Tibial artery (tissue), 4 donors: ENCODE measurements around the gene EHBP1.

Experiments used
- DNase-seq, 2 donors: peaks; one replicate each; pipeline ENCODE4 v3.0.0-alpha.2; 2019
- H3K27ac ChIP-seq, 2 donors: fragments of 200-600 bp; sonication (generic) in 1 of 2; 1 replicate in 1 of 2; 2 replicates in 1 of 2; pipeline ENCODE4 v1.5.1; 2018 to 2019; ENCODE audit warnings: mild to moderate bottlenecking in 1 of 2
- H3K27me3 ChIP-seq, 2 donors: fragments of 200-600 bp; sonication (generic) in 1 of 2; one replicate each; pipeline versions ENCODE4 v1.5.1 to v1.6.0; 2016 to 2019
- H3K36me3 ChIP-seq, 3 donors: fragments of 200-600 bp; sonication (generic) in 2 of 3; one replicate each; pipeline ENCODE4 v1.5.1; 2016 to 2019; ENCODE audit warnings: mild to moderate bottlenecking in 2 of 3
- H3K4me1 ChIP-seq, 4 donors: fragments of 200-600 bp; sonication (generic) in 2 of 4; 1 replicate in 3 of 4; 2 replicates in 1 of 4; pipeline ENCODE4 v1.5.1; 2016 to 2019
- H3K4me3 ChIP-seq, 2 donors: fragments of 200-600 bp; sonication (generic) in 1 of 2; 1 replicate in 1 of 2; 2 replicates in 1 of 2; pipeline ENCODE4 v1.5.1; 2018 to 2019; ENCODE audit warnings: mild to moderate bottlenecking in 2 of 2
- H3K9me3 ChIP-seq, 3 donors: fragments of 200-600 bp; sonication (generic) in 1 of 3; one replicate each; pipeline ENCODE4 v1.5.1; 2016 to 2019
- CTCF ChIP-seq, 2 experiments: fragments of 200-600 bp in 1 of 2; fragments of 450-650 bp in 1 of 2; IDR thresholded peaks; one replicate each; pipeline ENCODE4 v1.5.1; 2017 to 2019; ENCODE audit warnings: antibody characterized with exemption in 2 of 2, mild to moderate bottlenecking in 1 of 2, moderate library complexity in 1 of 2
- intact Hi-C: fragments of 100-400 bp; cut with DNase I; formaldehyde crosslinking; loops from one replicate; pipeline ENCODE4 v1.15.0; 2023; ENCODE audit warnings: low total_unique reads

The EHBP1 gene

GRCh38 chr2:62801110-62801509, 95.6 kb downstream of the EHBP1 start:
- no peaks in the 10 kb centered on the region for H3K9me3 ChIP-seq
- no peaks in the 10 kb centered on the region for H3K4me1 ChIP-seq
- no peaks in the 10 kb centered on the region for H3K27me3 ChIP-seq
- no peak overlapping the region for H3K4me3 ChIP-seq
- intact Hi-C loops, result no loop called here
- H3K36me3 ChIP-seq, result peaks cover 0 to 6% (median 3%) of the 10 kb centered on the region in 3 donors
- no peak overlapping the region for H3K27ac ChIP-seq
- TF ChIP-seq CTCF (IDR thresholded peaks at IDR 0.05), result no peak
- no peak for DNase-seq

- H3K27ac ChIP-seq, result no peak overlapping the region
These were observed 96.5 kb downstream of the EHBP1 start for GRCh38 chr2:62801814-62802523.

GRCh38 chr2:62803961-62804360, 98.4 kb downstream of the EHBP1 start:
- DNase-seq, result no peak
- H3K9me3 ChIP-seq, result no peaks in the 10 kb centered on the region
- H3K4me3 ChIP-seq, result no peak overlapping the region
- H3K4me1 ChIP-seq, result no peaks in the 10 kb centered on the region
- TF ChIP-seq CTCF (IDR thresholded peaks at IDR 0.05), result no peak
- no peaks in the 10 kb centered on the region for H3K27me3 ChIP-seq
- intact Hi-C loops, result no loop called here
- H3K27ac ChIP-seq, result no peak overlapping the region
- peaks cover 0 to 13% (median 9%) of the 10 kb centered on the region in 3 donors for H3K36me3 ChIP-seq

More at GRCh38 chr2:62801814-62802523, 96.5 kb downstream of the EHBP1 start:
- intact Hi-C loops, result no loop called here
- no peak for TF ChIP-seq CTCF (IDR thresholded peaks at IDR 0.05)
- no peak overlapping the region for H3K4me3 ChIP-seq
- no peaks in the 10 kb centered on the region for H3K9me3 ChIP-seq
- no peak for DNase-seq
- peaks cover 0 to 9% (median 8%) of the 10 kb centered on the region in 3 donors for H3K36me3 ChIP-seq
- H3K4me1 ChIP-seq, result no peaks in the 10 kb centered on the region
- H3K27me3 ChIP-seq, result no peaks in the 10 kb centered on the region

GRCh38 chr2:62806231-62806630, 100.7 kb downstream of the EHBP1 start:
- no peak overlapping the region for H3K27ac ChIP-seq
- intact Hi-C loops, result no loop called here

GRCh38 chr2:62808554-62808953, 103.0 kb downstream of the EHBP1 start:
- Histone ChIP-seq H3K9me3 (no peaks in the 10 kb centered on the region), H3K27me3 (no peaks in the 10 kb centered on the region), H3K4me1 (peaks cover 0 to 5% (median 0%) of the 10 kb centered on the region in 4 donors), H3K36me3 (peaks cover 0 to 13% (median 9%) of the 10 kb centered on the region in 3 donors), H3K4me3 (no peak overlapping the region), H3K27ac (no peak overlapping the region)
- no peak for DNase-seq
- TF ChIP-seq CTCF (IDR thresholded peaks at IDR 0.05), result no peak
- intact Hi-C loops, result no loop called here

More at GRCh38 chr2:62806231-62806630, 100.7 kb downstream of the EHBP1 start:
- H3K9me3 ChIP-seq, result no peaks in the 10 kb centered on the region
- no peak for TF ChIP-seq CTCF (IDR thresholded peaks at IDR 0.05)
- DNase-seq, result no peak
- H3K36me3 ChIP-seq, result peaks cover 0 to 13% (median 9%) of the 10 kb centered on the region in 3 donors
- H3K27me3 ChIP-seq, result no peaks in the 10 kb centered on the region
- no peak overlapping the region for H3K4me3 ChIP-seq
- H3K4me1 ChIP-seq, result peaks cover 0 to 5% (median 0%) of the 10 kb centered on the region in 4 donors
